Common myeloid progenitor, CD34-positive (primary cell): Measurements from ENCODE around the gene TMEM271.
A peak's percentile ranks its signal among the peaks of the same experiment; 100 is the strongest.

Experiments
- CTCF ChIA-PET: fragments of 350-600 bp; sonication (Branson Sonifier 250); formaldehyde crosslinking; loops from one replicate; lab custom pipeline; 2021; ENCODE audit warnings: antibody characterized with exemption; lab: Charles Lee
- POLR2A ChIA-PET: fragments of 350-600 bp; sonication (Branson Sonifier 250); formaldehyde crosslinking; loops from one replicate; lab custom pipeline; 2021; ENCODE audit warnings: antibody characterized with exemption; lab: Charles Lee
- DNase-seq, 3 donors: peaks; one replicate each; pipeline versions ENCODE4 v3.0.0 to v3.0.0-alpha.2; 2013
- H3K27ac ChIP-seq, 2 experiments: 1 replicate in 1 of 2; 2 replicates in 1 of 2; pipeline ENCODE4 v1.7.0; 2013; ENCODE audit warnings: inconsistent platforms in 2 of 2, low read length in 2 of 2, mild to moderate bottlenecking in 2 of 2, low read depth in 1 of 2, moderate library complexity in 1 of 2; ENCODE audit not compliant: severe bottlenecking in 2 of 2, insufficient read depth in 1 of 2, poor library complexity in 1 of 2
- H3K27me3 ChIP-seq, 5 experiments: replicated peaks in 2 of 5; 1 replicate in 3 of 5; 2 replicates in 2 of 5; pipeline versions ENCODE4 v1.6.1 to v1.7.0; 2013; ENCODE audit warnings: low read length in 4 of 5, mild to moderate bottlenecking in 2 of 5, moderate library complexity in 2 of 5, inconsistent platforms in 1 of 5; ENCODE audit not compliant: insufficient read depth in 5 of 5, control insufficient read depth in 4 of 5
- H3K36me3 ChIP-seq, 4 experiments: 1 replicate in 2 of 4; 2 replicates in 2 of 4; pipeline versions ENCODE4 v1.6.1 to v1.7.0; 2013; ENCODE audit warnings: low read length in 3 of 4, control low read depth in 1 of 4, mild to moderate bottlenecking in 1 of 4; ENCODE audit not compliant: control insufficient read depth in 4 of 4, insufficient read depth in 4 of 4
- H3K4me1 ChIP-seq, 4 experiments: 1 replicate in 3 of 4; 2 replicates in 1 of 4; pipeline versions ENCODE4 v1.6.1 to v1.7.1; 2013; ENCODE audit warnings: low read length in 3 of 4, mild to moderate bottlenecking in 3 of 4, control low read depth in 1 of 4, inconsistent platforms in 1 of 4, moderate library complexity in 1 of 4; ENCODE audit not compliant: control insufficient read depth in 4 of 4, insufficient read depth in 4 of 4; ENCODE audit errors: control extremely low read depth in 1 of 4
- H3K4me3 ChIP-seq, 7 experiments: 1 replicate in 4 of 7; 2 replicates in 3 of 7; pipeline versions ENCODE4 v1.5.1 to v1.7.0; 2013; ENCODE audit warnings: mild to moderate bottlenecking in 7 of 7, low read length in 6 of 7, moderate library complexity in 6 of 7, inconsistent platforms in 2 of 7, low read depth in 2 of 7, control low read depth in 1 of 7; ENCODE audit not compliant: insufficient read depth in 4 of 7, control insufficient read depth in 1 of 7; ENCODE audit errors: extremely low read depth in 1 of 7
- H3K9me3 ChIP-seq, 5 experiments: 1 replicate in 4 of 5; 2 replicates in 1 of 5; pipeline versions ENCODE4 v1.6.1 to v1.7.1; 2013; ENCODE audit warnings: low read length in 4 of 5, mild to moderate bottlenecking in 2 of 5, inconsistent platforms in 1 of 5, low read depth in 1 of 5, moderate library complexity in 1 of 5; ENCODE audit not compliant: control insufficient read depth in 4 of 5, insufficient read depth in 2 of 5; ENCODE audit errors: control extremely low read depth in 1 of 5
- WGBS: methylation state at CpG from one replicate; pipeline ENCODE4 v1.1.5; 2013; ENCODE audit not compliant: insufficient coverage; 5-methylcytosine and 5-hydroxymethylcytosine counted together

TMEM271 gene

GRCh38 chr4:622071-622995 is 46.2 kb upstream of the TMEM271 start:
- H3K36me3 ChIP-seq = no peaks in the 10 kb centered on the region
- DNase-seq = peak in 2 of 3 donors; percentile 31 to 45
- CTCF ChIA-PET = no interaction called here
- H3K4me1 ChIP-seq = peaks cover 0 to 4% (median 0%) of the 10 kb centered on the region in 4 experiments
- no peak overlapping the region for H3K4me3 ChIP-seq
- POLR2A ChIA-PET = no interaction called here
- WGBS = 94% methylated on average over 20 of the region's 22 CpGs
- peaks cover 0 to 34% (median 3%) of the 10 kb centered on the region in 5 experiments for H3K27me3 ChIP-seq
- no peaks in the 10 kb centered on the region for H3K9me3 ChIP-seq
- H3K27ac ChIP-seq = no peak overlapping the region

- ChIA-PET CTCF (no interaction called here), POLR2A (no interaction called here)
- 85% methylated on average over 22 of the region's 22 CpGs for WGBS
- no peak for DNase-seq
- no peaks in the 10 kb centered on the region for H3K9me3 ChIP-seq
- H3K4me1 ChIP-seq = peaks cover 0 to 4% (median 0%) of the 10 kb centered on the region in 4 experiments
- H3K27me3 ChIP-seq = peaks cover 0 to 35% (median 5%) of the 10 kb centered on the region in 5 experiments
- H3K27ac ChIP-seq = no peak overlapping the region
- no peaks in the 10 kb centered on the region for H3K36me3 ChIP-seq
- no peak overlapping the region for H3K4me3 ChIP-seq
These were observed 45.4 kb upstream of the TMEM271 start for GRCh38 chr4:621296-622070.

GRCh38 chr4:620851-621261 is 44.8 kb upstream of the TMEM271 start:
- 94% methylated on average over 15 of the region's 19 CpGs for WGBS

GRCh38 chr4:620201-620600 is 44.1 kb upstream of the TMEM271 start:
- peaks cover 0 to 36% (median 5%) of the 10 kb centered on the region in 5 experiments for H3K27me3 ChIP-seq
- H3K4me1 ChIP-seq = peaks cover 0 to 4% (median 0%) of the 10 kb centered on the region in 4 experiments
- no peaks in the 10 kb centered on the region for H3K9me3 ChIP-seq
- WGBS = 92% methylated on average over 11 of the region's 11 CpGs
- no peaks in the 10 kb centered on the region for H3K36me3 ChIP-seq
- H3K27ac ChIP-seq = no peak overlapping the region
- CTCF ChIA-PET = no interaction called here
- DNase-seq = no peak
- POLR2A ChIA-PET = no interaction called here
- no peak overlapping the region for H3K4me3 ChIP-seq

More at GRCh38 chr4:620851-621261, 44.8 kb upstream of the TMEM271 start:
- DNase-seq = no peak
- Histone ChIP-seq H3K4me3 (no peak overlapping the region), H3K27ac (no peak overlapping the region), H3K4me1 (peaks cover 0 to 4% (median 0%) of the 10 kb centered on the region in 4 experiments), H3K27me3 (peaks cover 0 to 36% (median 5%) of the 10 kb centered on the region in 5 experiments), H3K36me3 (no peaks in the 10 kb centered on the region), H3K9me3 (no peaks in the 10 kb centered on the region)
- ChIA-PET POLR2A (no interaction called here), CTCF (no interaction called here)

GRCh38 chr4:617644-618641 is 41.8 kb upstream of the TMEM271 start:
- Histone ChIP-seq H3K27me3 (peaks cover 0 to 24% (median 5%) of the 10 kb centered on the region in 5 experiments), H3K4me1 (no peaks in the 10 kb centered on the region), H3K36me3 (no peaks in the 10 kb centered on the region), H3K27ac (no peak overlapping the region), H3K4me3 (no peak overlapping the region), H3K9me3 (no peaks in the 10 kb centered on the region)
- ChIA-PET POLR2A (no interaction called here), CTCF (no interaction called here)
- 82% methylated on average over 14 of the region's 18 CpGs for WGBS
- no peak for DNase-seq

GRCh38 chr4:616911-617643 is 41.0 kb upstream of the TMEM271 start:
- Histone ChIP-seq H3K4me1 (no peaks in the 10 kb centered on the region), H3K27ac (no peak overlapping the region), H3K36me3 (no peaks in the 10 kb centered on the region), H3K4me3 (no peak overlapping the region), H3K9me3 (no peaks in the 10 kb centered on the region), H3K27me3 (peaks cover 0 to 32% (median 5%) of the 10 kb centered on the region in 5 experiments)
- POLR2A ChIA-PET = no interaction called here
- WGBS = 97% methylated on average over 16 of the region's 27 CpGs
- CTCF ChIA-PET = no interaction called here
- no peak for DNase-seq
